HTR-8/SVneo (cell line): ENCODE measurements around the gene KCNQ2.

Experiments
- DNase-seq: peaks from one replicate; pipeline ENCODE4 v3.0.0; 2011; ENCODE audit warnings: low spot score, mixed read lengths; ENCODE audit not compliant: insufficient read length
- FAIRE-seq: peaks from 2 replicates; lab custom pipeline; 2011; peaks lifted over from hg19 to GRCh38; lab: Jason Lieb, UNC

The KCNQ2 gene

GRCh38 chr20:63458170-63459069 is 14.0 kb downstream of the KCNQ2 start:
- FAIRE-seq (peak; percentile 13), DNase-seq (no peak)

- DNase-seq = no peak
- no peak for FAIRE-seq
Measured at GRCh38 chr20:63457737-63458136, 14.7 kb downstream of the KCNQ2 start.

GRCh38 chr20:63456429-63457284 is 15.8 kb downstream of the KCNQ2 start:
- DNase-seq (no peak), FAIRE-seq (peak; percentile 55)

GRCh38 chr20:63455568-63455859 is 16.9 kb downstream of the KCNQ2 start:
- DNase-seq (no peak), FAIRE-seq (no peak)

- FAIRE-seq = peak; percentile 23
- DNase-seq = no peak
Measured at GRCh38 chr20:63454731-63455567, 17.5 kb downstream of the KCNQ2 start.

- FAIRE-seq (no peak), DNase-seq (no peak)
Measured at GRCh38 chr20:63452821-63453523, 19.5 kb downstream of the KCNQ2 start.

- FAIRE-seq (peak; percentile 59), DNase-seq (no peak)
Measured at GRCh38 chr20:63452341-63452740, 20.1 kb downstream of the KCNQ2 start.

- DNase-seq (no peak), FAIRE-seq (no peak)
Measured at GRCh38 chr20:63451821-63452220, 20.6 kb downstream of the KCNQ2 start.

GRCh38 chr20:63449796-63450730 is 22.4 kb downstream of the KCNQ2 start:
- peak; percentile 64 for FAIRE-seq
- DNase-seq = no peak

- no peak for FAIRE-seq
- no peak for DNase-seq
Measured at GRCh38 chr20:63449025-63449424, 23.4 kb downstream of the KCNQ2 start.

- DNase-seq (no peak), FAIRE-seq (peak; percentile 16)
Measured at GRCh38 chr20:63448031-63448430, 24.4 kb downstream of the KCNQ2 start.

- FAIRE-seq = peak; percentile 62
- DNase-seq = no peak
Measured at GRCh38 chr20:63447320-63447719, 25.1 kb downstream of the KCNQ2 start.

- no peak for FAIRE-seq
- no peak for DNase-seq
Measured at GRCh38 chr20:63446216-63447024, 26.0 kb downstream of the KCNQ2 start.

- DNase-seq (no peak), FAIRE-seq (peak; percentile 46)
Measured at GRCh38 chr20:63445075-63445734, 27.2 kb downstream of the KCNQ2 start.

- FAIRE-seq (peak; percentile 65), DNase-seq (no peak)
Measured at GRCh38 chr20:63444548-63444947, 27.9 kb downstream of the KCNQ2 start.

- DNase-seq (no peak), FAIRE-seq (peak; percentile 13)
Measured at GRCh38 chr20:63443606-63444395, 28.7 kb downstream of the KCNQ2 start.

- no peak for FAIRE-seq
- peak; percentile 70 for DNase-seq
Measured at GRCh38 chr20:63442100-63442493, 30.4 kb downstream of the KCNQ2 start.
